GM19238 (cell line): ENCODE measurements around the gene ILF3.

Source experiments
- DNase-seq: peaks from one replicate; pipeline ENCODE4 v3.0.0; 2011; ENCODE audit warnings: low spot score; ENCODE audit not compliant: insufficient read length

The ILF3 gene

DNA sequence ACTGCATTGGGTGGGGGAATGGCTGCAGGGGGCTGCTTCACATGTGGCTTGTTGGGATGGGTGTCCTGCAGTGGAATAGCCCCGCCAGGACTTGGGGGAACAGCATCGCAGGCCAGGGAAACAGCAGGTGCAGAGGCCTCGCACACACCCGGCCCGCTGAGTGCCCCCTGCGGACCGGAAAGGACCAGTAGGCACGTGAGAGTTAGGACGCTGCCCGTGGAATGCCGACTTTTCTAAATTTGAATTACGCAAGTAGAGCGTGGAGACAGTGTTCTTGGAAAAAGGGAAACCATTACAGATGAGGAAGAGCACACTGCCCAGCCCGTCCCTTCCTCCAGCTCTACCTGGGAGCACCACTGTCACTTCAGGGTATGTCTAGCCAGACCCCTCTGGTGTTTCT lies 75.3 kb downstream of the ILF3 start:
- DNase-seq, result no peak

DNA sequence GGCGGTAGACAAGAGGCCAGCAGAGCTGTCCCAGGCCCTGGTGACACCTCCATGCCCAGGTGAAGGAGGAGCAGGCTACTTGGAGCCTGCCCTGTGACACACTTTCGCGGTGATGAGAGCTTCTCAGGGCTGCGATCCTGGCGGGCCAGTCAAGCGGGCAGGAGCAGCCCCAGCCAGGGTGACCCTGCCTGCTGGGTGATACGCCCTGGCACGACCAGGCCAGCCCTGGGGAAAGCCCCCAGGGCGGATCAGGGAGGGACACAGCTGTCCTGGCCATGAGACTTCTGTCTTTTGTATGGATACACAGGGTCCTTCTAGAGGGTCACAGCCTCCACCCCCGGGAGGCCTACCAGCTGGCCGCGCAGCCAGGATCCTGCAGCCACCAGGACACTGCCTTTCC lies 76.8 kb downstream of the ILF3 start:
- no peak for DNase-seq

GRCh38 chr19:10735741-10736140 lies 81.6 kb downstream of the ILF3 start:
- DNase-seq, result no peak

DNA sequence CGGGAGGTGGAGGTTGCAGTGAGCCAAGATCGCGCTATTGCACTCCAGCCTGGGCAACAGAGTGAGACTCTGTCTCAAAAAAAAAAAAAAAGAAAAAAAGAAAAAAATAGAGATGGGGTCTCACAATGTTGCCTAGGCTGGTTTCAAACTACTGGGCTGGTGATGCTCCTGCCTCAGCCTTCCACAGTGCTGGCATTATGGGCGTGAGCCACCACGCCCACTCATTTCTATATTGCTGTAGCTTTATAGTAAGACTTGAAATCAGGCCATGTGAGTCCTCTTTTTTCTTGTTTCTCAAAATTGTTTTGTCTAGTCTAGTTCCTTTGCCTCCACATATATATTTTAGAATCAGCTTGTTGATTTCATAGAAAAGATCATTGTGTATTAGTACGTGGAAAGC lies 82.0 kb downstream of the ILF3 start:
- no peak for DNase-seq

- DNase-seq, result no peak
Measured at GRCh38 chr19:10736916-10737551, 82.9 kb downstream of the ILF3 start.

GRCh38 chr19:10737722-10738121 lies 83.6 kb downstream of the ILF3 start:
- DNase-seq, result no peak

GRCh38 chr19:10740798-10741197 lies 86.7 kb downstream of the ILF3 start:
- no peak for DNase-seq
